Measurements from ENCODE around the gene FCER2.

Gene FCER2

DNA sequence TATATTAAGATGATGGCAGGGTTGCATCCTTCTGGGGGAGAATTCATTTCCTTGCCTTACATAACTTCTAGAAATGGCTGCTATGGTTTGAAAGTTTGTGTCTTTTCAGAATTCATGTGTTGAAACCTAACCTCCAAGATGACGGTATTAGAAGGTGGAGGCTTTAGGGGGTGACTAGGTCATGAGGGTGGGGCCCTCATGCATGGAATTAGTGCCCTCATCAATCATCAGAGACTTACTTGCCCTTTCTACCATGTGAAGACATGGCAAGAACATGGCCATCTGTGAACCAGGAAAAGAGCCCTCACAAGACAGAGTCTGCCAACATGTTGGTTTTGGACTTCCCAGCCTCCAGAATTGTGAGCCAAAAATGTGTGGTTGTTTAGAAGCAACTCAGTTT is 14.8 kb upstream of the FCER2 start:
- no peak overlapping the region for H3K4me2 ChIP-seq

DNA sequence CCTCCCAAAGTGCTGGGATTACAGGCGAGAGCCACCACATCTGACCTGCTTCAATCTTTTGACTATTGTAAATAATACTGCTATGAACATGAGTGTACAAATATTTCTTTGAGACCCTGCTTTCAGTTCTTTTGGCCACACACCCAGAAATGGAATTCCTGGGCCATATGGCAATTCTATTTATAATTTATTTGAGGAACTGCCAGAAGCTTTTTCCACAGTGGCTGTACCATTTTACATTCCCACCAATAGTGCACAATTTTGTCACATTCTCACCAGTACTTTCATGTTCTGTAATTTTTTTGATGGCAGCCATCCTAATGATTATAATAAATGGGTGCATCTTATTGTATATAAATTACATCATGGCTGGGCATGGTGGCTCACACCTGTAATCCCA is 13.7 kb upstream of the FCER2 start:
- Histone ChIP-seq H4K20me1 (no peaks in the 10 kb centered on the region), H3K4me3 (no peak overlapping the region), H3K4me1 (peaks cover 38 to 67% (median 55%) of the 10 kb centered on the region in 10 experiments), H3K9ac (no peak overlapping the region), H3K27me3 (no peaks in the 10 kb centered on the region), H3K4me2 (peak overlapping the region in 9 of 11 experiments; percentile 18 to 73 (median 53); a peak in 12 of 22 replicates), H3K27ac (peak overlapping the region in 8 of 11 experiments; percentile 17 to 70 (median 57); a peak in 10 of 22 replicates), H3K9me3 (replicated peaks in 1 of 11) (peaks cover 11 to 38% (median 16%) of the 10 kb centered on the region in 11 experiments), H3K36me3 (no peaks in the 10 kb centered on the region)
- TF ChIP-seq Cebpa-rat (IDR thresholded peaks at IDR 0.05) = no peak

More for the DNA sequence above, 14.8 kb upstream of the FCER2 start:
- Histone ChIP-seq H3K27ac (no peak overlapping the region), H3K4me1 (peaks cover 46 to 67% (median 58%) of the 10 kb centered on the region in 10 experiments), H3K9me3 (replicated peaks in 1 of 11) (peaks cover 12 to 44% (median 18%) of the 10 kb centered on the region in 11 experiments), H4K20me1 (no peaks in the 10 kb centered on the region), H3K36me3 (no peaks in the 10 kb centered on the region), H3K9ac (no peak overlapping the region), H3K27me3 (no peaks in the 10 kb centered on the region), H3K4me3 (no peak overlapping the region)
- no peak for TF ChIP-seq Cebpa-rat (IDR thresholded peaks at IDR 0.05)

DNA sequence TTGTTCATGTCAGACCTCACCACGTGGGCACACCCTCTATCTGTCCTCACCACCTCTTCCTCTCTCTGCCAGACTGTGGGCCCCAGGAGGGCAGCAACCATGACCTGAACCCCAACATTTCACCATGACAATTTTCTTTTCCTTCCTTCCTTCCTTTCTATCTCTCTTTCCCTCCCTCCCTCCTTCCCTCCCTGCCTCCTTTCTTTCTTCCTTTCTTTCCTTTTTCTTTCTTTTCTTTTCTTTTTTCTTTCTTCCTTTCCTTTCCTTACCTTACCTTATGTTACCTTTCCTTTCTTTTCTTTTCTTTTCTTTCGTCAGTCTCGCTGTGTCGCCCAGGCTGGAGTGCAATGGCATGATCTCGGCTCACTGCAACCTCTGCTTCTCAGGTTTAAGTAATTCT is 8.7 kb upstream of the FCER2 start:
- Histone ChIP-seq H3K4me3 (no peak overlapping the region), H3K36me3 (no peaks in the 10 kb centered on the region), H3K4me2 (peak overlapping the region; percentile 33 to 89 (median 59)), H4K20me1 (no peaks in the 10 kb centered on the region), H3K9ac (0 out of 22 replicates have a peak overlapping the region, but pooled peaks of 2 of the 11 experiments have one; percentile 13 to 27), H3K9me3 (replicated peaks in 1 of 11) (peaks cover 0 to 7% (median 3%) of the 10 kb centered on the region in 11 experiments; a peak in 8 of 22 replicates), H3K4me1 (peaks cover 64 to 84% (median 76%) of the 10 kb centered on the region in 10 experiments), H3K27me3 (no peaks in the 10 kb centered on the region), H3K27ac (peak overlapping the region in 3 of 11 experiments; percentile 13 to 33 (median 25); a peak in 2 of 22 replicates)
- TF ChIP-seq Cebpa-rat (IDR thresholded peaks at IDR 0.05) = no peak

DNA sequence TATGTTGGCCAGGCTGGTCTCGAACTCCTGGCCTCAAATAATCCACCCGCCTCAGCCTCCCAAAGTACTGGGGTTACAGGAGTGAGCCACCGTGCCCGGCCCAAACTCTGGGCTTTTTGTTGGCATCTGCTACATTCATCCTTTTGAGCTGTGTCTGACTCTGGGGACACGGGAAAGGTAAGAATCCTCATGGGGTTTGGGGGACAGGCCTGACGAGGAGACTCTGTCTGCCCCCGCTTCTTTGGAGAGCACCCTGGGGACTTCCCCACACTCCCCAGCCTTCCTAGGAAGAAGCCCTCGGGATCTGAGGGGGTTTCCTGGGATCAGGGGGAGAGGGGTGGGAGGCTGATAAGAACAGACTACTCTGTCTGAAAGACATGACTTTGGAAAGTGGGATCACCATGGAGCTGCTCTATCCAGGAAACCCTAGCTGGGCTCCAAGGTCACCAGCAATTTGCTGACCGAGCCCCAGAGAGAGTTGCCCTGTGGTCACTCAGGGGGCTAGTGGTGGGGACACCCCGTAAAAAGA is 8.1 kb upstream of the FCER2 start:
- peaks cover 0 to 1% (median 0%) of the 10 kb centered on the region in 11 experiments; a peak in 4 of 22 replicates for H3K9me3 ChIP-seq (replicated peaks in 1 of 11)
- no peak overlapping the region for H3K4me3 ChIP-seq
- peak overlapping the region; percentile 33 to 89 (median 59) for H3K4me2 ChIP-seq
- no peaks in the 10 kb centered on the region for H3K27me3 ChIP-seq
- H4K20me1 ChIP-seq = no peaks in the 10 kb centered on the region
- peak overlapping the region in 5 of 11 experiments; percentile 1 to 33 (median 19); a peak in 4 of 22 replicates for H3K27ac ChIP-seq
- TF ChIP-seq Cebpa-rat (IDR thresholded peaks at IDR 0.05) = no peak
- H3K4me1 ChIP-seq = peaks cover 64 to 83% (median 76%) of the 10 kb centered on the region in 10 experiments
- H3K9ac ChIP-seq = peak overlapping the region in 3 of 11 experiments; percentile 13 to 27 (median 24); a peak in 2 of 22 replicates
- no peaks in the 10 kb centered on the region for H3K36me3 ChIP-seq

DNA sequence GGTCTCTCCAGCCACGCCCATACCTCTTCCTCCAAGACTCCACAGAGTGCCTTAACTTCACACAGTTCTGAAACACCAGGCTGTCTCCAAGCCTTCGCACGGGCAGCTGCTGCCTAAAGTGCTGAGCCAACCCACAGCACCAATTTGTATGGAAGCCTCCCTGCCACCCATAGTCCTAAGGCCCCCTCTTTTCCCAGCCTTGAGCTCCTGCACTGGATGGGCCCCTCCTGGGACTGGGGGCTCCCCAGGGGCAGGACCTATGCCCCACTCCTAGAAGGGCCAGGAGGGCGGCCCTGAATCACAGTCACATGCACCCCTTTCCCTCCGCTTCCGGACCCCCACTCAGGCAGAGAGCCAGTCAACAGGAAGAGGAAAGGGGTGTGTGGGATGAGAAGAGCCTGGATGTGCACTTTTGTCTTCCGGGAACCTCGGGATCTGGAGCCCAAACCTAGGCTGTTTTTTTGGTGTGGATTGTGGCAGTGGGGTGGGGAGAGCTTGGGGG is 5.1 kb upstream of the FCER2 start:
- no peak for TF ChIP-seq Cebpa-rat (IDR thresholded peaks at IDR 0.05)
- no peaks in the 10 kb centered on the region for H4K20me1 ChIP-seq
- H3K4me1 ChIP-seq = peaks cover 71 to 91% (median 83%) of the 10 kb centered on the region in 10 experiments
- peak overlapping the region; percentile 76 to 91 (median 87) for H3K4me2 ChIP-seq
- H3K27ac ChIP-seq = peak overlapping the region; percentile 5 to 90 (median 83); a peak in 19 of 22 replicates
- H3K9ac ChIP-seq = peak overlapping the region; percentile 8 to 77 (median 65); a peak in 17 of 22 replicates
- no peaks in the 10 kb centered on the region for H3K27me3 ChIP-seq
- no peaks in the 10 kb centered on the region for H3K36me3 ChIP-seq
- no peaks in the 10 kb centered on the region for H3K9me3 ChIP-seq (replicated peaks in 1 of 11)
- H3K4me3 ChIP-seq = no peak overlapping the region; a peak in 2 of 20 replicates

DNA sequence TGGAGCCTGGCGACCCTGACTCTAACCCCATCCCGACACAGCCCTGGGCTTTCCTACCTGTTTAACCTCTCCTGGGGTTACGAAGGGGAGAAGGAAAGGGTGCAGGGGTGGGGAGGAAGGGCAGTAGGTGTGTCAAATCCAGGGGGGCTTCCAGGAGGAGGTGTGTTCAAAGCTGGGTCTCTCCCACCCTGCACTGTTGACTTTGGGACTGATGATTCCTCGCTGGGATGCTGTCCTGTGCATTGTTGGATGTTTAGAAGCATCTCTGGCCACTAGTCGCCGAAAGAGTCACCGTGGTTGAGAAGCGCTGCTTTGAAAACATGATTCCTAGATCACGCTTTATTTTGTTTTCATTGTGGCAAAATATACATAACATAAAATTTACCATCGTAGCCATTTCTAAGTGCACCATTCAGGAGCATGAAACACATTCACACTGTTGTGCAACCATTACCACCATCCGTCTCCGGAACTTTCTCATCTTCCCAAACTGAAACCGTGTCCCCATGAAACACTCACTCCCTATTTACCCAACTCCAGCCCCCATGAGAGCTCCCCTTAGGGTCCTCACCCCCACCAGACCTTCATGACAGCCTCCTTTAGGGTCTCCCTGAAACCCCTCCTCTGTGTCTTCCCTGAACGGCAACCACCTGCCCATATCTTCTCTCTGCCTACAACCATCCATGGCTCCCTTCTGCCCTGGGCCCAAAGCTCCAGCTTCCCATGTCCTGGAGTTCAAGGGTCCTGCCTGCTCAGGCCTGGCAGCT is 4.4 kb upstream of the FCER2 start:
- peak in 2 of 11 experiments; percentile 37 to 40; a peak in 2 of 22 replicates for TF ChIP-seq Cebpa-rat (IDR thresholded peaks at IDR 0.05)
- H3K9ac ChIP-seq = peak overlapping the region; percentile 34 to 77 (median 70); a peak in 20 of 22 replicates

DNA sequence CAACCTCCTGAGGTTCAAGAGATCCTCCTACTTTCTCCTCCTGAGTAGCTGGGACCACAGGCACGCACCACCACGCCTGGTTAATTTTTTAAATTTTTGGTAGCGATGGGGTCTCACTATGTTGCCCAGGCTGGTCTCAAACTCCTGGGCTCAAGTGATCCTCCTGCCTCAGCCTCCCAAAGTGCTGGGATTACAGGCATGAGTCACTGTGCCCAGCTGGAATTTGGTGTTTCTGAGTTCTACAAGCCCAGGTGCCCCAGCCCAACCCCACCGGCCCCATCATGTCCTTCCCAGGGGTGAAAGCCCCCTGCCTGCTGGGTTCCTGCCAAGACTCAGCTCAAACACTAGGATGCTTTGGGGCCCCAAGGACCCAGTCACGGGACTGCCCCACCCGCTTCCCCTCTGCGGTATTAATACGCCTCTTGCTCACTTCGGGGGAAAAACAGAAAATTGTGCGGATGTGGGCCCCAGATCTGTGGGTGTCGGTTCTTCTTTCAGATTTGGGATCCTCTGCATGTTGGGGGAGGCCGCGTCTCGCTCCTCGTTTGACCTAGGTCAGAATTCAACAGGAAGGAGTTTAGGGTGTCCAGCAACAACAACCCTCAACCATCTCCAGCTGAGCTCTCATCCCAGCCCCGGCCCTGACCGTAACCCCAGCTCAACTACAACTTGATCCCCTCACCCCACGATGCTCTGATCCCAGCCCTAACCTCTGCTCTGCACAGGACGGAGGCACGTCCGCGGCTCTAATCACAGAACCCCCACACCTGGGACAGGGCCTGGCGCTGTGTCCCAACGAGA is 3.7 kb upstream of the FCER2 start:
- no peak for TF ChIP-seq Cebpa-rat (IDR thresholded peaks at IDR 0.05)
- Histone ChIP-seq H3K9ac (peak overlapping the region; percentile 34 to 77 (median 70); a peak in 21 of 22 replicates), H3K4me3 (peak overlapping the region in 4 of 10 experiments; percentile 13 to 30 (median 16); a peak in 4 of 20 replicates), H3K27ac (peak overlapping the region; percentile 56 to 90 (median 83); a peak in 21 of 22 replicates), H3K4me2 (peak overlapping the region; percentile 76 to 91 (median 87)), H3K27me3 (no peaks in the 10 kb centered on the region), H3K36me3 (no peaks in the 10 kb centered on the region), H3K4me1 (peaks cover 77 to 98% (median 89%) of the 10 kb centered on the region in 10 experiments), H4K20me1 (no peaks in the 10 kb centered on the region), H3K9me3 (replicated peaks in 1 of 11) (no peaks in the 10 kb centered on the region)

More for the DNA sequence above, 4.4 kb upstream of the FCER2 start:
- no peaks in the 10 kb centered on the region for H3K9me3 ChIP-seq (replicated peaks in 1 of 11)
- peak overlapping the region; percentile 56 to 90 (median 83); a peak in 21 of 22 replicates for H3K27ac ChIP-seq
- H3K4me3 ChIP-seq = peak overlapping the region in 4 of 10 experiments; percentile 13 to 30 (median 16); a peak in 4 of 20 replicates
- H3K36me3 ChIP-seq = no peaks in the 10 kb centered on the region
- H3K4me2 ChIP-seq = peak overlapping the region; percentile 76 to 91 (median 87)
- no peaks in the 10 kb centered on the region for H3K27me3 ChIP-seq
- no peaks in the 10 kb centered on the region for H4K20me1 ChIP-seq
- peaks cover 76 to 96% (median 87%) of the 10 kb centered on the region in 10 experiments for H3K4me1 ChIP-seq
